GM21515 (cell line): ENCODE data around the gene BCL2.

ENCODE experiments used
- ATAC-seq: cut with Tn5 transposase; IDR thresholded peaks from one replicate; pipeline ENCODE4 v1.9.1; 2021; ENCODE audit not compliant: unreplicated experiment

The BCL2 gene

GRCh38 chr18:63329431-63330145 lies 10.0 kb upstream of the BCL2 start:
- no peak for ATAC-seq

- ATAC-seq = no peak
Measured at GRCh38 chr18:63326011-63326410, 6.4 kb upstream of the BCL2 start.

GRCh38 chr18:63325086-63325686 lies 5.6 kb upstream of the BCL2 start:
- no peak for ATAC-seq

- ATAC-seq = no peak
Measured at GRCh38 chr18:63322908-63323634, 3.5 kb upstream of the BCL2 start.

- ATAC-seq = no peak
Measured at GRCh38 chr18:63322206-63322605, 2.6 kb upstream of the BCL2 start.

- no peak for ATAC-seq
Measured at GRCh38 chr18:63321291-63321690, 1.7 kb upstream of the BCL2 start.

- ATAC-seq = no peak
Measured at GRCh38 chr18:63320975-63321265, 1.4 kb upstream of the BCL2 start.

GRCh38 chr18:63320123-63320974 lies 780 bp upstream of the BCL2 start:
- peak; percentile 56 for ATAC-seq

GRCh38 chr18:63318889-63319382 lies 633 bp downstream of the BCL2 start:
- ATAC-seq = no peak

- ATAC-seq = peak; percentile 46
Measured at GRCh38 chr18:63317982-63318888, 1.3 kb downstream of the BCL2 start.

GRCh38 chr18:63317556-63317946 lies 2.0 kb downstream of the BCL2 start:
- ATAC-seq = no peak

GRCh38 chr18:63316612-63317555 lies 2.7 kb downstream of the BCL2 start:
- no peak for ATAC-seq

GRCh38 chr18:63315876-63316275 lies 3.7 kb downstream of the BCL2 start:
- no peak for ATAC-seq

- ATAC-seq = no peak
Measured at GRCh38 chr18:63315131-63315662, 4.4 kb downstream of the BCL2 start.

- ATAC-seq = no peak
Measured at GRCh38 chr18:63314062-63314790, 5.3 kb downstream of the BCL2 start.

- ATAC-seq = no peak
Measured at GRCh38 chr18:63313396-63313917, 6.1 kb downstream of the BCL2 start.

- peak; percentile 28 for ATAC-seq
Measured at GRCh38 chr18:63312737-63313395, 6.7 kb downstream of the BCL2 start.
